Hematopoietic multipotent progenitor cell treated with erythropoietin and hydrocortisone succinate and interleukin-3 and kit ligand, for 15 days (in vitro differentiated cells): ENCODE results near the gene NGEF.
"Not testable (repeated sequence)": the region's sequence is repeated elsewhere in the genome, so short reads cannot be mapped to it uniquely, and the experiment has no call there.

Experiments used
- DNase-seq: peaks from one replicate; pipeline ENCODE4 v3.0.0-alpha.2; 2015; ENCODE audit warnings: low spot score

NGEF gene

GRCh38 chr2:233023007-233023760 is 10.1 kb upstream of the NGEF start:
- DNase-seq, result no peak

DNA sequence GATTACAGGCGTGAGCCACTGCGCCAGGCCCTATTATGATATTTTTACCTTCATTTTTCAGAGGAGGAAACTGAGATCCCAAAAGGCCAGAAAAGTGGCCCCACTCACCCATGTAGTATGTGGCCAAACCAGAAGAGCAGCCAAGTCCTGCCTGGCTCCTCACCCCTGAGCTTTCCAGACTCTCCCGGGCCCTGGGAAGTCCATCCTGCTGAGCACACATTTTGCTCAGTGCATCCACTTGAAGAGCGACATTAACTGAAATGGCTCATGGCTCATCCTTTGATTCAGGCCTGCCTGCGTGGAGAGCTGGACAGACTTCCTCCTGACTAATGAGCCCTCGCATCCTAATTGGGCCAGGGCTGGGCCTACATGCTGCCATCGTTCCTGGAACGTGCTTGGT is 9.5 kb upstream of the NGEF start:
- no peak for DNase-seq

DNA sequence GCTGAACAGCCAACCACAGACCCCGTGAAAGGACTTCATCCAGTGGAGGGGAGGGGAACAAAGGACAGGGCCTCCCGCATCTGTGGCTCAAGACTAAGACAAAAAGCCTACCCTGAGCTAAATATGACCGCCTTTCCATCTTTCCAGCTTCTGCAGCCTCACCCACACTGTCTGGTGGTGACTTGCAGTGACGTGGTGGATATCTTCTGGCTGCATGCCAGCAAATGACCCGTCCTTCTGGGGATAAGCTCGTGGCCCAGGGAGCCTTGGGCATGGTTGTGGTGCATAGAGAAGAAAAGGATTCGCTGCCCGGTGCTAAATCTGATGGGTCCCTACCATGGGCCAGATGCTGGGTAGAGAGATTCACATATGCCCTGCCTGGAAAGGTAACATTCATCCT is 8.7 kb upstream of the NGEF start:
- DNase-seq, result no peak

- no peak for DNase-seq
Measured at GRCh38 chr2:233020454-233020853, 7.4 kb upstream of the NGEF start.

DNA sequence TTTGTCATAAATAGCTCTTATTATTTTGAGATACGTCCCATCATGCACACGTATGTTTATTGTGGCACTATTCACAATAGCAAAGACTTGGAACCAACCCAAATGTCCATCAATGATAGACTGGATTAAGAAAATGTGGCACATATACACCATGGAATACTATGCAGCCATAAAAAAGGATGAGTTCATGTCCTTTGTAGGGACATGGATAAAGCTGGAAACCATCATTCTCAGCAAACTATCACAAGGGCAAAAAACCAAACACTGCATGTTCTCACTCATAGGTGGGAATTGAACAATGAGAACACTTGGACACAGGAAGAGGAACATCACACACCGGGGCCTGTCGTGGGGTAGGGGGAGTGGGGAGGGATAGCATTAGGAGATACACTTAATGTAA is 6.6 kb upstream of the NGEF start:
- not testable (repeated sequence) for DNase-seq

- no peak for DNase-seq
Measured at GRCh38 chr2:233017947-233018346, 4.9 kb upstream of the NGEF start.

DNA sequence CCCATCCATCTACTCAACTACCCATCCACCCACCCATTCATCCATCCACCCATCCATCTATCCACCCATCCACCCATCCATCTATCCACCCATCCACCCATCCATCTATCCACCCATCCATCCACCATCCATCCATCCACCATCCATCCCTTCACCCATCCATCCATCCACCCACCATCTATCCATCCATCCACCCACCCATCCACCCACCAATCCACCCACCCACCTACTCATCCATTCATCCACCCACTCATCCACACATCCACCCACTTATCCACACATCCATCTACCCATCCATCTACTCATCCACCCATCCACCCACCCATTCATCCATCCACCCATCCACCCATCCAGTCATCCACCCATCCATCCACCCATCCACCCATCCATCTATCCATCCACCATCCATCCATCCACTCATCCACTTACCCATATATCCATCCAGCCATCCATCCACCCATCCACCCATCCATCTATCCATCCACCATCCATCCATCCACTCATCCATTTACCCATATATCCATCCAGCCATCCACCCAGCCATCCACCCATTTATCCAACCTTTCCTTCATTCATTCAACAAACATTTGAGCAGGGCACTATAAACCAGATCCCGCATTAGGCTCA is 2.1 kb upstream of the NGEF start:
- no peak for DNase-seq

- DNase-seq, result no peak
Measured at GRCh38 chr2:233013650-233014049, 594 bp upstream of the NGEF start.

DNA sequence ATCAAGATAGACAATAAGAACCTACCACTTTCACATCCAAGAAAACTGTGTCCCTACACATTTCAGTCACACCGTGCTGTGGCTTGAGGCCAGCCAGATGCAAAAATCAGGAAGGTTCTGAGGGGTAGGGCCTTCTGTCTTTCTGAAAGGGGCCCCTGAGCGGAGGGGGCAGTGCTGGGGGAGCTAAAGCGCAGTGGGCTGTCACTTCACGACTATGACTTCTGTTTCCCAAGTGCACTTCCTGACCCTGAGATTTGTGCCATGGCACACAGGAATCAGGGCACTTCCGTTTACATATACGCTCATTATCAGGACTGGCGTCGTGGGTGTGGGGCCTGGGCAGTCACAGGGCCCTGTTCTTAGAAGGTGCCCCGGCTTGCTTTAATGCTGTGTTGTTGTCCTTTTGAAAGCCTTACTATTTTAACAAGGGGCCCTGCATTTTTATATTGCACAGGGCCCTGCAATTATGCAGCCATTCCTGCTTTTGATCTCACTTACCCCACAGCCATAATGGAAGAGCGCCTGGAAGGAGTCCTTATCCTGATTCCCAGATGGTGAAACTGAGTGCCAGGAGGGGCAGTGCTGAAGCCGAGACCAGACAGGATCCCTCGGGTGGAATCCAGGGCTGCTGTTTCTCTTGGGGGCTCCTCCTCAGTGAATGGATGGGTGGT is 620 bp downstream of the NGEF start:
- no peak for DNase-seq

GRCh38 chr2:233011702-233012131 is 1.3 kb downstream of the NGEF start:
- DNase-seq, result no peak

- DNase-seq, result no peak
Measured at GRCh38 chr2:233011268-233011650, 1.8 kb downstream of the NGEF start.

DNA sequence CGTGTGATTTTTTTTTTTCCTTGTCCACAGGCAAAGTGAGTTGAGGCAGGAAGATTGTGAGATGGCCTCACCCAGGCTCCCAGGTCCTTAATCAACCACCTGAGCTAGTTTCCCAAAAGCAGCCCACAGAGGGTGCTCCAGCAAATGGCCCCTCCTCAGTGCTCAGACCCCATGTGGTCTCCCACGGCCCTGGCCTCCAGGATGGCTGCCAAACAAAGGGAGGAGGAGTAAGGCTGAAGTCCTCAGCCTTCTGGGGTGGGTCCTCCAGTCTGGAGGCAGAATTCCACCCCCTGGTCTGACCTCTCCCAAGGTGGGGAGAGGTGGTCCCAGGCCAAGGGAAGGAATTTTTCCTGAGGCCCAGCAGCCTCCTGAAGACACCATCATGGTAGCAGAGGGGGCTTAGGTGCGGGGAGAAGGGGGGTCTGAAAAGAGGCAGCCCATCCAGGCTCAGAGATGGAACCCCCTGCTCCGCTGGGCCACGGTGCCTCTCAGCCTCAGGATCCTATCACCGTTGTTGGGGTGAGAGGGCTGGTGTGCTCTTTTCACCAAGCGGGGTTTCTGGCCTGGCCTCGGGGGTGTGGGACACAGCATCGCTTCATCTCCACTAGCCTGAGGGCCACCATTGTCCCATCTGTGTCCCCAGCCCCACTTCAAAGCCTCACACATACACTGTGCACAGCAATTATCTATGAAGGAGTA is 2.3 kb downstream of the NGEF start:
- no peak for DNase-seq

DNA sequence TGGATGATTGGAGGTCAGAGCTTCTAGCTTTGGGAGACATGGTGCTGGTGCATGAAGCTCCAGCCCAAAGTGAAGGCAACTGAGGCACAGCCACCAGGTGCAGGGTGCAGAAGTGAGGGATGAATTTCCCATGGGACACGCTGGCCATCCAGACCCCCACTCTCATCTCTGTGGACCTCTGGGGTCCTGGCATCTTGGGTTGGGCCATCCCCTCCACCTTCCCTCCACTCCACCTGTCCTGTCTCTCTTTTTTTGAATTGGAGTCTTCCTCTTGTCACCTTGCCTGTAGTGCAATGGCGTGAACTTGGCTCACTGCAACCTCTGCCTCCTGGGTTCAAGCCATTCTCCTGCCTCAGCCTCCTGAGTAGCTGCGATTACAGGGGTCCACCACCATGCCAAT is 3.4 kb downstream of the NGEF start:
- DNase-seq, result no peak

DNA sequence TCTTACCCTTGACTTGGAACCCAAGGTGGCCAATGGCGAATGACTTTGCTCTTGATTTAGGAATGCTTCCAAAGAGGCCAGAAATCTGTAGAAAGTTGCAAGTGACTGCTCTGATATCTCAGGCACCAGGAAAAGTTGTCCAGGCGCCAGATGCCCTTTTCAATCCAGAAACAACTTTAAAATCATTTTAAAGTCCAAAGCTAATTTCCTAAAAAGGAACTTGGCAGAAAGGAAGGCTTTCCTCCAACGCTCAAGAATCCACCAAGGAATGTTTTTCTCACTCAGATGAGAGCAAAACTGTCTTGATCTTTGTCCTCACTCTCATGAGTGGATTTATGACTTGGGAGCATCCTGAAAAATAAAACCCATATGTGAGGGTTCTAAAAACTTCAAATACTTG is 5.3 kb downstream of the NGEF start:
- no peak for DNase-seq

GRCh38 chr2:233007270-233007669 is 5.8 kb downstream of the NGEF start:
- DNase-seq, result no peak

GRCh38 chr2:233006648-233007047 is 6.4 kb downstream of the NGEF start:
- no peak for DNase-seq

DNA sequence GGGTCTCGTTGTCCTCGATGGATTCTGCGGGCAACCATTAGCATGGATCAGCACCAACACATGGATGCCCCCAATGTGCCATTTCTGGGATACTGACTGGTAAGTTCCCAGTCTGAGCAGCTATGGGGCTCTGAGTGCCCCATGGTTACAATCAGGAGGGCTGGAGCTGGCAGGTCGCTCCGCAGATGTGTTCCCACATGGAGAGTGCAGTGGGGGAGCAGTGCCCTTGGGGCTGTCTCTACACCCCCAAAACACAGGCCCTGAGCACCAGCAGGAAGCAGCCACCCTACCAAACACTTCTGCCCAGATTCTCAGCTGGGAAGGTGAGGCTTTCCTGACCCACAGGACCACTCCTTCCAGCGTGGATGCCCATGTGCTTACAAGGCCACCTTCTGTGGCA is 8.0 kb downstream of the NGEF start:
- no peak for DNase-seq

GRCh38 chr2:233003658-233004555 is 9.1 kb downstream of the NGEF start:
- DNase-seq, result no peak

- DNase-seq, result no peak
Measured at GRCh38 chr2:233002829-233003657, 10.0 kb downstream of the NGEF start.

GRCh38 chr2:233000886-233001750 is 11.9 kb downstream of the NGEF start:
- no peak for DNase-seq
